ENCODE measurements around the gene OSBPL2.

DNA sequence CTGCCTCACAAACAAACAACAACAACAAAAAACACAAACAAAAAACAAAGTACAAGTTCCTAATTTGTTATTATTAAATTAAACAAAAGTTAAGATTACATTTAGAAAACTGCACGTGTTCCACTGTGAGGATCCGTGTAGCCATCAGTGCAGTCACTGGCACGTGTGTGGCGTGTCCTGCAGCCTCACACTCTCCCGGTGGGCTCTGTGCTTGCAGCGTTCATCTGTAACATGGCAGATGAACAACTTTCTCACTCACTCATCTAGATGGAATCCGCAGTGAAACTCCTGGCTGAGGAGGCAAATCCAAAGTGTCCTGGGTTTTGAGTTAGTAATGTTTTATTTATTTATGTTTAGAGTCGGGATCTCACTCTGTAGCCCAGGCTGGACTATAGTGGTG, 51.6 kb downstream of the OSBPL2 start:
- TF ChIP-seq, protein P1, sequence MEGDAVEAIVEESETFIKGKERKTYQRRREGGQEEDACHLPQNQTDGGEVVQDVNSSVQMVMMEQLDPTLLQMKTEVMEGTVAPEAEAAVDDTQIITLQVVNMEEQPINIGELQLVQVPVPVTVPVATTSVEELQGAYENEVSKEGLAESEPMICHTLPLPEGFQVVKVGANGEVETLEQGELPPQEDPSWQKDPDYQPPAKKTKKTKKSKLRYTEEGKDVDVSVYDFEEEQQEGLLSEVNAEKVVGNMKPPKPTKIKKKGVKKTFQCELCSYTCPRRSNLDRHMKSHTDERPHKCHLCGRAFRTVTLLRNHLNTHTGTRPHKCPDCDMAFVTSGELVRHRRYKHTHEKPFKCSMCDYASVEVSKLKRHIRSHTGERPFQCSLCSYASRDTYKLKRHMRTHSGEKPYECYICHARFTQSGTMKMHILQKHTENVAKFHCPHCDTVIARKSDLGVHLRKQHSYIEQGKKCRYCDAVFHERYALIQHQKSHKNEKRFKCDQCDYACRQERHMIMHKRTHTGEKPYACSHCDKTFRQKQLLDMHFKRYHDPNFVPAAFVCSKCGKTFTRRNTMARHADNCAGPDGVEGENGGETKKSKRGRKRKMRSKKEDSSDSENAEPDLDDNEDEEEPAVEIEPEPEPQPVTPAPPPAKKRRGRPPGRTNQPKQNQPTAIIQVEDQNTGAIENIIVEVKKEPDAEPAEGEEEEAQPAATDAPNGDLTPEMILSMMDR (IDR thresholded peaks at IDR 0.05): no peak
- TF ChIP-seq POLR2AphosphoS5 (IDR thresholded peaks at IDR 0.05; ENCODE audit: low read depth, low read length) (no peak), REST (IDR thresholded peaks at IDR 0.05; ENCODE audit: insufficient read depth in 1 of 2, low read depth in 2 of 2, low read length in 1 of 2) (no peak), TCF7L2 (IDR thresholded peaks at IDR 0.05; ENCODE audit: low read depth, low read length) (no peak)
